Measurements from ENCODE around the gene FCMR.

DNA sequence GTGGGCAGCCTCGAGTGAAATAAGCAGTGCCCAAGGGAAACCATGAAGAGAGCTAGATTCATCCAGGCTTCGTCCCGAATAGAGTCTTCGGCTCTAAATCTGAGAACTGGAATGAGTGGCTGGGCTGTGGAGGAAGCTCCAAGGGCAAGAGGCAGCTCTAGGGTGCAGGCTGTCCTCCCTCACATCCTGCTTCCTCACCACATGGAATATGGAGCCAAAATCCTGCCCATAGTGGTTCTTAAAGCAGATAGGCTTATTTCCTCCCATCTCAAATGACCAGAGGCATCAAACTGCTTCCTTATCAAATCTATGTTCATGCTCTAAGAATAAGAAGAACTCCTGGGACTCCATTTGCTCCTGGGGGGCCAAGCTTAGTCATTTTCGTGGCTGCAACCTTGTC, 22.0 kb downstream of the FCMR start:
- no peak for TF ChIP-seq ZNF778 (CRISPR knock-in tag; IDR thresholded peaks at IDR 0.05)
- TF ChIP-seq SMAD2 (IDR thresholded peaks at IDR 0.05; ENCODE audit: low read depth, low read length) = no peak
- TF ChIP-seq TARDBP (IDR thresholded peaks at IDR 0.05) = no peak
- no peak for TF ChIP-seq HMG20A (CRISPR knock-in tag; conservative IDR thresholded peaks at IDR 0.05)

Data from K562 (cell line).